Muscle of leg (tissue), 16 donors: ENCODE results near the gene HECTD3. TPM values are rescaled to one million over a fixed set of nuclear protein-coding genes. Genes with fewer than 3 reads are reported as not detected.
A peak's percentile ranks its signal among the peaks of the same experiment; 100 is the strongest.

Source experiments
- DNase-seq: peaks from one replicate; pipeline ENCODE4 v3.0.0; 2013
- H3K27ac ChIP-seq: one replicate; pipeline ENCODE4 v1.5.1; 2013; ENCODE audit warnings: mild to moderate bottlenecking, low read length, control low read depth
- H3K27me3 ChIP-seq: one replicate; pipeline ENCODE4 v1.6.1; 2013; ENCODE audit warnings: low read length; ENCODE audit not compliant: control insufficient read depth, insufficient read depth
- H3K36me3 ChIP-seq: one replicate; pipeline ENCODE4 v1.6.1; 2013; ENCODE audit warnings: low read length; ENCODE audit not compliant: control insufficient read depth, insufficient read depth
- H3K4me1 ChIP-seq: one replicate; pipeline ENCODE4 v1.6.1; 2013; ENCODE audit warnings: low read length; ENCODE audit not compliant: control insufficient read depth, insufficient read depth
- H3K4me3 ChIP-seq: one replicate; pipeline ENCODE4 v1.5.1; 2013; ENCODE audit warnings: low read length, control low read depth
- H3K9me3 ChIP-seq: replicated peaks from 2 replicates; pipeline ENCODE4 v1.6.1; 2013; ENCODE audit warnings: low read depth, low read length; ENCODE audit not compliant: control insufficient read depth
- WGBS: methylation state at CpG from one replicate; pipeline ENCODE4 v1.1.5; 2013; ENCODE audit warnings: missing lambda C conversion rate; ENCODE audit not compliant: insufficient coverage; 5-methylcytosine and 5-hydroxymethylcytosine counted together
- long read RNA-seq, 11 donors: transcript quantifications; one replicate each; lab custom pipeline, GENCODE V29; 2026
- polyA plus RNA-seq, 8 donors: library from polyadenylated mRNA; unstranded; fragments of 120-200 nt; gene quantifications; one replicate each; pipeline versions ENCODE4 v1.2.1 to v1.2.3, GENCODE V29; 2013; ENCODE audit warnings: inconsistent platforms in 1 of 8, low replicate concordance in 1 of 8; ENCODE audit not compliant: insufficient read length in 8 of 8, insufficient read depth in 1 of 8
- total RNA-seq: library from RNA; stranded (reverse); fragments of 120-200 nt; gene quantifications from one replicate; pipeline ENCODE4 v1.2.4, GENCODE V29; 2013

Gene HECTD3
- total RNA-seq = 13.2 TPM
- polyA plus RNA-seq = 10 to 100 TPM; 26.3 to 33.3 (median 31.5) TPM
- long read RNA-seq, donor 1, partial matches to known transcripts = 0 of 2 reads
- long read RNA-seq, donor 1, other reads (novel, unspliced or antisense) = 0 of 2 reads
- long read RNA-seq, donor 2 = 0 reads
- long read RNA-seq, donor 3, transcript HECTD3-202 (21 exons, 3,610 nt) = major isoform, 5 of 23 reads
- long read RNA-seq, donor 3, partial matches to known transcripts = 14 of 23 reads
- long read RNA-seq, donor 3, other reads (novel, unspliced or antisense) = 0 of 23 reads
- long read RNA-seq, donor 4, partial matches to known transcripts = 0 of 1 reads
- long read RNA-seq, donor 4, other reads (novel, unspliced or antisense) = 0 of 1 reads
- long read RNA-seq, donor 5, transcript HECTD3-205 (6 exons, 2,385 nt) = minor isoform, 5 of 34 reads
- long read RNA-seq, donor 5, transcript HECTD3-202 (21 exons, 3,610 nt) = major isoform, 10 of 34 reads
- long read RNA-seq, donor 5, partial matches to known transcripts = 19 of 34 reads
- long read RNA-seq, donor 5, other reads (novel, unspliced or antisense) = 0 of 34 reads
- long read RNA-seq, donor 6, transcript HECTD3-202 (21 exons, 3,610 nt) = major isoform, 6 of 16 reads
- long read RNA-seq, donor 6, partial matches to known transcripts = 8 of 16 reads
- long read RNA-seq, donor 6, other reads (novel, unspliced or antisense) = 0 of 16 reads
- long read RNA-seq, donor 7, partial matches to known transcripts = 0 of 5 reads
- long read RNA-seq, donor 7, other reads (novel, unspliced or antisense) = 0 of 5 reads
- long read RNA-seq, donor 8 = 0 reads
- long read RNA-seq, donor 9, transcript HECTD3-205 (6 exons, 2,385 nt) = major isoform, 5 of 5 reads
- long read RNA-seq, donor 9, partial matches to known transcripts = 0 of 5 reads
- long read RNA-seq, donor 9, other reads (novel, unspliced or antisense) = 0 of 5 reads
- long read RNA-seq, donor 10, partial matches to known transcripts = 0 of 5 reads
- long read RNA-seq, donor 10, other reads (novel, unspliced or antisense) = 0 of 5 reads
- long read RNA-seq, donor 11, partial matches to known transcripts = 6 of 7 reads
- long read RNA-seq, donor 11, other reads (novel, unspliced or antisense) = 0 of 7 reads

DNA sequence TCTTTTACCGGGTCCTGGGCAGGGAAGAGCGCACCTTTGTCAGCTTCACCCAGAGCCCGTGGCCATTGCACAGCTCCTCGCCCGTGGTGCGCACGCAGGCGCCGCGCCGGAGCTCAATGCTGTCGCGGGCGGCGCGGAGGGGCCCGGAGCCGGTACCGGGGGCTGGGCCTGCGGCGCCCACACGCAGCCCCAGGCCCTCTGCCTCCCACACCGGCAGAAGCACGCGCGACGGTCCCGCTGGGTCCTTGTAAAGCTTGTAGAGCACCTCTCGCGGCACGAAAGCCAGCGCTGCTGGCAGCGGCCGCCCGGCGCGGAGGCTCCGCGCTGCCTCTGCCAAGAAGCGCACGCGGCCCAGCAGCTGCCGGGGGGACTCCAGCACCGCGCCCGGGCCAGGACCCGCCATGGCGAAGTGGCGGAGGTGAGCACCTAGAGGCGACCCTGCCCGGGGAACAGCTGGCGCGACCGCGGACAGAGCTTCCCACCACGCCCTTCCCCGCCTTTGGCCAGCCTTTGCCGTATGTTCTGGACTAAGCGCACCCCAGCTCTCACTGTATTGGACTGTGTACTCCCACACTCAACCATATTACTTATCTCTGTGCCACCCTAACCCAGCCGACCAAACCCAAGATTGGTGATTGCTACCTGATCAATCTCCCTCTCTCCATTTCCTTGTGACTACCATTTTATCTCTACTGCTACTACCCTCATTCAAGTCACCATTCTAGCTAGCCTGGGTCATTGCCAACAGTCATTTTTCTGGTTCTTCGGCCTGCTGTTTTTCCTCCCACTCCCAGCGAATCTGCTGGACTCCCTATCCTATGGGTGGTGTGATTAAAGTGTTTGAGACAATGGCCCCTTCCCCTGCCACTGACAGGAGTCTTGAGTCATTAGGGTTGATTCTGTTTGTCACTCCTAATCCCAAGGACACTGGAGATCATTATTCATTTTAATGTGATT is at the start of gene HECTD3:
Gene HECTD3, minus strand, starts transcription at position 470 of the 957 bp plus-strand sequence. Its CDS starts 67 bp downstream, at position 403.
- Histone ChIP-seq H3K9me3 (no peaks in the 10 kb centered on the region), H3K27me3 (no peaks in the 10 kb centered on the region), H3K4me3 (peak within 1 kb of the TSS; percentile 89), H3K27ac (peak within 1 kb of the TSS; percentile 93), H3K4me1 (peaks cover 42% of the 10 kb centered on the region), H3K36me3 (peaks cover 63% of the 10 kb centered on the region)
- WGBS = under 1% methylated on average over 60 of the region's 62 CpGs
- DNase-seq = peak; percentile 92

DNA sequence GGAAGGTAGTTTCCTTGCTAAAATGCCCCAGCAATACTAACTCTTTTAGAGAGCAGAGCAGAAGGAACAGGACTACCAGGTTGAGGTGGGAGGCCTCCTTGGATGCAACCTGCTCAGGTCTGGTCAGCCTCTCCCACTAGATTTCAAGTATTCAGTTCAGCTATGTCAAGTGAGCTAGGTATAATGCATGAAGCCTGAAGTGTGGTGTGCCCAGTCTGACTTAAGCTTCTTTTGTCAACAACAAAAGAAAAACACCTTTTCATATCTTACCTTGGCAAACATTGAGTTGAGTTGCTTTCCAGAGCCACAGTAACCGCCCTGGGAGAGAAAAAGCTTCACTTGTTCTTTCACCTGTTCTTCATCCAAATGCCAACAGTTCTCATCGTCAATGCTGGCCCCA is 48.7 kb upstream of the HECTD3 start:
- Histone ChIP-seq H3K36me3 (no peaks in the 10 kb centered on the region), H3K4me1 (no peaks in the 10 kb centered on the region), H3K4me3 (no peak overlapping the region), H3K27me3 (no peaks in the 10 kb centered on the region), H3K27ac (no peak overlapping the region), H3K9me3 (no peaks in the 10 kb centered on the region)
- WGBS = no CpG with 5 or more reads among the region's 2 CpGs
- DNase-seq = no peak

DNA sequence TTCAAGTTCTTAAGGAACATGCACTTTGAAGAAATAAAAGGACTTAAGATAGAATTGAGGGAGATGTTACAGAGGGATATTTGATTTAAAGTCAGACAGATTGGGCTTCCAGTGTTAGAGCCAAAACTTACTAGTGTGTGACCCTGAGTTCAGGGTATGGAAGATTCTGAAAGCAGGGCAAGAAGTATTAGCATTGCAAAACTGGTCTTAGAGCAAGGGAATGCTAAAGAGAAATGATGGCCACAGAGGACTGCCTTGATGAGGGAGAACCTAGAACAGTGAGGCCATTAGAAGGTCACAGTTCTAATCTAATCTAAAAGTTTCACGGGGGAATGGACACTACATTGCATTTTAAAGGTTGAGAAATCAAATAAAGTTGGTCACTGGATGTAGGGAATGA is 46.4 kb upstream of the HECTD3 start:
- WGBS = 100% methylated on average over 1 of the region's 1 CpG
- H3K36me3 ChIP-seq = no peaks in the 10 kb centered on the region
- H3K4me1 ChIP-seq = no peaks in the 10 kb centered on the region
- no peak for DNase-seq
- H3K27me3 ChIP-seq = no peaks in the 10 kb centered on the region
- H3K4me3 ChIP-seq = no peak overlapping the region
- H3K9me3 ChIP-seq = no peaks in the 10 kb centered on the region
- H3K27ac ChIP-seq = no peak overlapping the region

DNA sequence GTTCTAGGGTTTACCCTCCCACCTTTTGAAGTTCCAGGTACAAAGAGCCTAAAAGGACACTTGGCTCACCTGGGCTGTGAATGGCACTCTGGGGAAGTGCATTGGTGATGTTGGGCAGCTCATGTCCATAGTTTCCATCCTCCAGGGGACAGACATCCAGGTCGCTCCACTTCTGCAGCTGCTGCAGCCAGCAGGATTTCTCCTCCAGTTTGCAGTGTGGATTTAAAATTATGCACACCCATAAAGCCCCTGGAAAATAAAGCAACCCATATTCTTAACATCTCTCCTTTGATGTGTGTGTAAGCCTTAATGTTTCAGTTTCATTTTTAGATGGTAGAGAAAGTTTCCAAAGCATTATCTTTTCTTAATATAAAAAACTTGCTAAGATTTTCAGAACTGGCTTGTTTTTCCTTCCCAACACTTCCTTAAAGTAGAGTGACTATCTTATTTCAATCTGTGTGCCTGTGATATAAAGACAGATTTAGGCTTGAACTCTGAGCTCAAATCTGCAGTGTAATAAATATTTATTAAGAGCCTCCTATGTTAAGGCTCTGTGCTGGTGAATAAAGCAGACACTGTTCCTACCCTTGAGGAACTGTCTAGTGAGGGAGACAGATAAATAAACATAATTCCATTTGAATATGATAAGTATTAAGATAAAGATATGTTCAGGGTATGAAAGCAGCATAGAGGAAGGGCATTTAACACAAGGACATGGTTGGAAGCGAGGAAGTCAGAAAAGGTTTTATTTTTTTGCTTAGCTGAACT is 40.1 kb upstream of the HECTD3 start:
- Histone ChIP-seq H3K9me3 (no peaks in the 10 kb centered on the region), H3K4me1 (no peaks in the 10 kb centered on the region), H3K4me3 (no peak overlapping the region), H3K36me3 (no peaks in the 10 kb centered on the region), H3K27me3 (no peaks in the 10 kb centered on the region), H3K27ac (no peak overlapping the region)
- DNase-seq = no peak
- no CpG with 5 or more reads among the region's 2 CpGs for WGBS

DNA sequence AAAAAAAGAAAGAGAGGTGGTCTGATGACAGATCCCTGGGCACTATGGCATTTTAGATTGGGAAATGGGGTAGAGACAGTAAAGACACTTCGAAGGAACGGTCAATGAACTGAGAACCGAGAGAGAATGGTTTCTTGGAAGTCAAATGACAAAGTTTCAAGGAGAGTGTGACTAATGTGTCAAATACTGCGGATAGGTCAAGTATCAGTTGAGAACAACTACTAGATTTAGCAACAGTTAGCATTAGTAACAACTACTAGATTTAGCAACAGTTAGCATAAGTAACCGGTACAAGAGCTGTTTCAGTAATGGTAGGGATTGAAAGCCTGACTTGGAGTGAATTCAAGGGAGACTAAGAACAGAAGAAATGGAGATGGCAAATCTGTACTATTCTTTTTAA is 35.9 kb upstream of the HECTD3 start:
- WGBS = 100% methylated on average over 2 of the region's 5 CpGs
- DNase-seq = no peak
- no peak overlapping the region for H3K27ac ChIP-seq
- H3K9me3 ChIP-seq = no peaks in the 10 kb centered on the region
- H3K4me1 ChIP-seq = no peaks in the 10 kb centered on the region
- no peak overlapping the region for H3K4me3 ChIP-seq
- no peaks in the 10 kb centered on the region for H3K27me3 ChIP-seq
- no peaks in the 10 kb centered on the region for H3K36me3 ChIP-seq

DNA sequence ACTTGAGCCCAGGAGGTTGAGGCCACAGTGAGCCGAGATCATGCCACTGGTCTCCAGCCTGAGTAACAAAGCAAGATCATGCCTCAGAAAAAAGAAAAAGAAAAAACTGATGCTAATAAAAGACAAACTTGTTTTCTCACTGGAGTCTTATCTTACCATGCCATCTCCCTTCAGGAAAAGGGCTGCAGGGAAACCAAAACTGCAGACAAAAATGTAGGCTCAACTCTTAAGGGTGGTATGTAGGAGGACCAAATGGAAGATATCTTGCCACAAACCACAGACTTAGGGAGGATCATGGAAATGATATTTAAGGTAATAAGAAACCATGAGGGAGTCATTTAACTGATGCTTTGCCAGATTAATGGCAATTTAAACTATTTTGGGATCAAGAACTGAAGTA is 33.8 kb upstream of the HECTD3 start:
- DNase-seq = no peak
- no CpG with 5 or more reads among the region's 1 CpG for WGBS
- no peaks in the 10 kb centered on the region for H3K27me3 ChIP-seq
- H3K4me3 ChIP-seq = no peak overlapping the region
- no peaks in the 10 kb centered on the region for H3K4me1 ChIP-seq
- H3K36me3 ChIP-seq = no peaks in the 10 kb centered on the region
- H3K9me3 ChIP-seq = no peaks in the 10 kb centered on the region
- H3K27ac ChIP-seq = no peak overlapping the region

DNA sequence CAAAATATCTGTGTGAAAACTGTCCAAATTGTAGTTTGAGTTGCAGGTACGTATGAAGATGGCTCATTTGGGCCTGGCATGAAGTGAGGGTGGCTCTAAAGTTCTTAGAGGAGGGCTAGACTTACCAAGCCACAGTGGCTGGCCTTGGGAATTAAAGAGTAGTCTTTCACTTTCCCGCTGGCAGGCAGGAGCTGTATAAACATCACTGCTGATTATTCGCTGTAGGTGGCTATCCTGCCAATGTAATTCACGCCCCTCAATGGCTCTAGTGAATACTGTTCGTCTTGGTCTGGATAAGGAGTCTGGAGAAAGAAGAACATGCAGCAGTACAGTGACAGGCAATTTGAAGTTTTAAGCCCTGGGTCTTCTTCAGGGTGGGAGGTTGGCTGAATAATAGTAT is 32.0 kb upstream of the HECTD3 start:
- 72% methylated on average over 5 of the region's 5 CpGs for WGBS
- no peak overlapping the region for H3K27ac ChIP-seq
- H3K36me3 ChIP-seq = no peaks in the 10 kb centered on the region
- H3K9me3 ChIP-seq = no peaks in the 10 kb centered on the region
- H3K27me3 ChIP-seq = no peaks in the 10 kb centered on the region
- DNase-seq = no peak
- H3K4me3 ChIP-seq = no peak overlapping the region
- no peaks in the 10 kb centered on the region for H3K4me1 ChIP-seq

DNA sequence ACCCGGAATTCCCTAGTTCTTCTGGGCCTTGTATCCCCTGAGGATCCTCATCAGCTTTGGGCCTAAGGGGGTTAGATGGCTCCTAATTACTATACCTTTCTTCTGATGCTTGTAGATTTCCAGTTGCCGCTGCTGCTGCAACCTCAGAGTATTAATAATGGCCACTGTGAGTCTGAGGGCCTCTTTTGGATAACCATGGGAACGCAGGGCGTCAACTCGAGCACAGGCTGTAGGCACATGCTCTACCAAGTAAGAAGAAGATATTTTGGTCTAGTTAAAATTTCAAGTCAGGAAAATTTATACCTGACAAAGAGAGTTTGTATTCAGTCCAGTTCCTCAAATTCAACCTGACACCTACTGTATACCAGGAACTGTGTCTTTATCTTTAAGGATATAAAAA is 29.2 kb upstream of the HECTD3 start:
- Histone ChIP-seq H3K4me3 (no peak overlapping the region), H3K27ac (no peak overlapping the region), H3K27me3 (no peaks in the 10 kb centered on the region), H3K36me3 (no peaks in the 10 kb centered on the region), H3K9me3 (no peaks in the 10 kb centered on the region), H3K4me1 (no peaks in the 10 kb centered on the region)
- DNase-seq = no peak
- WGBS = 84% methylated on average over 2 of the region's 5 CpGs
